Lung (tissue), 12 donors: ENCODE measurements around the gene APPBP2. TPM values are rescaled to one million over a fixed set of nuclear protein-coding genes. Genes with fewer than 3 reads are reported as not detected.

Source experiments
- ATAC-seq: fragments of 200-7000 bp; cut with Tn5 transposase; one replicate; pipeline ENCODE4 v1.9.1; 2020; ENCODE audit warnings: moderate number of reproducible peaks; ENCODE audit not compliant: insufficient read depth, low FRiP score
- DNase-seq, 3 donors: peaks; one replicate each; pipeline ENCODE4 v3.0.0-alpha.2; 2013 to 2017
- H3K27ac ChIP-seq, 2 donors: one replicate each; pipeline ENCODE4 v1.5.1; 2013; ENCODE audit warnings: mild to moderate bottlenecking in 2 of 2, moderate library complexity in 2 of 2, control low read depth in 1 of 2, inconsistent platforms in 1 of 2, low read depth in 1 of 2, low read length in 1 of 2
- H3K27me3 ChIP-seq, 3 donors: one replicate each; pipeline ENCODE4 v1.5.1; 2013; ENCODE audit warnings: low read length in 2 of 3; ENCODE audit not compliant: control insufficient read depth in 3 of 3, insufficient read depth in 3 of 3
- H3K36me3 ChIP-seq, 4 donors: one replicate each; pipeline ENCODE4 v1.5.1; 2013; ENCODE audit warnings: low read length in 4 of 4, mild to moderate bottlenecking in 1 of 4, moderate library complexity in 1 of 4; ENCODE audit not compliant: control insufficient read depth in 4 of 4, insufficient read depth in 4 of 4
- H3K4me1 ChIP-seq, 5 donors: one replicate each; pipeline ENCODE4 v1.5.1; 2013; ENCODE audit warnings: low read length in 5 of 5, mild to moderate bottlenecking in 2 of 5, moderate library complexity in 1 of 5; ENCODE audit not compliant: control insufficient read depth in 5 of 5, insufficient read depth in 5 of 5
- H3K4me3 ChIP-seq: one replicate; pipeline ENCODE4 v1.5.1; 2013; ENCODE audit warnings: mild to moderate bottlenecking, control low read depth, moderate library complexity
- H3K9ac ChIP-seq, 2 donors: one replicate each; pipeline ENCODE4 v1.5.1; 2013; ENCODE audit warnings: low read length in 2 of 2, control low read depth in 1 of 2; ENCODE audit not compliant: insufficient read depth in 1 of 2
- H3K9me3 ChIP-seq, 4 donors: one replicate each; pipeline ENCODE4 v1.5.1; 2013; ENCODE audit warnings: low read length in 3 of 4, mild to moderate bottlenecking in 1 of 4, moderate library complexity in 1 of 4; ENCODE audit not compliant: control insufficient read depth in 4 of 4, insufficient read depth in 3 of 4
- CTCF ChIP-seq: IDR thresholded peaks from 2 replicates; pipeline ENCODE4 v1.5.1; 2012; ENCODE audit warnings: mild to moderate bottlenecking; ENCODE audit errors: control extremely low read depth, extremely low read depth
- WGBS, 2 donors: extraction: QIAGEN DNeasy Blood & Tissue Kit; methylation state at CpG; one replicate each; pipeline ENCODE4 v1.1.7; 2013; 5-methylcytosine and 5-hydroxymethylcytosine counted together
- polyA plus RNA-seq, 2 donors: library from polyadenylated mRNA; stranded (reverse); fragments of 200-250 nt; gene quantifications; one replicate each; pipeline ENCODE4 v1.2.1, GENCODE V29; 2013
- total RNA-seq, 2 donors: library from RNA; depleted of rRNA in 1 of 2; stranded (reverse); fragments of >200 nt in 1 of 2; gene quantifications; one replicate each; pipeline ENCODE4 v1.2.1, GENCODE V29; 2014 to 2021
- donor health status: control.
- donor health status: control.
- donor health status: Bipolar disorder and iron deficiency.
- donor health status: healthy.
- donor health status: DM: yes; HTN: yes; CAD: no.

Gene APPBP2
- total and polyA plus RNA-seq, 4 donors = 5.7 to 57.8 (median 20.6) TPM

- ATAC-seq = no peak
- H3K4me3 ChIP-seq = no peak overlapping the region
- H3K36me3 ChIP-seq = peaks cover 20 to 56% (median 29%) of the 10 kb centered on the region in 4 donors
- H3K4me1 ChIP-seq = peaks cover 0 to 7% (median 2%) of the 10 kb centered on the region in 5 donors
- no peaks in the 10 kb centered on the region for H3K27me3 ChIP-seq
- H3K9ac ChIP-seq = no peak overlapping the region
- no peak overlapping the region for H3K27ac ChIP-seq
- peak in 2 of 3 donors; percentile 54 to 63 for DNase-seq
- WGBS, 2 donors = 75 to 84% methylated on average over 4 of the region's 4 CpGs
- no peak for TF ChIP-seq CTCF
- no peaks in the 10 kb centered on the region for H3K9me3 ChIP-seq
These were observed 62.7 kb downstream of the APPBP2 start for GRCh38 chr17:60463157-60463835.

GRCh38 chr17:60461584-60461983 is 64.5 kb downstream of the APPBP2 start:
- Histone ChIP-seq H3K4me3 (no peak overlapping the region), H3K9me3 (peaks cover 0 to 1% (median 0%) of the 10 kb centered on the region in 4 donors), H3K9ac (no peak overlapping the region), H3K27me3 (no peaks in the 10 kb centered on the region), H3K27ac (no peak overlapping the region), H3K4me1 (no peaks in the 10 kb centered on the region), H3K36me3 (peaks cover 22 to 68% (median 41%) of the 10 kb centered on the region in 4 donors)
- DNase-seq (no peak), ATAC-seq (no peak)
- no peak for TF ChIP-seq CTCF
- 98 to 100% methylated on average over 1 of the region's 1 CpG for WGBS, 2 donors

- no peak for DNase-seq
- Histone ChIP-seq H3K27me3 (no peaks in the 10 kb centered on the region), H3K9me3 (peaks cover 0 to 1% (median 0%) of the 10 kb centered on the region in 4 donors), H3K4me1 (no peaks in the 10 kb centered on the region), H3K36me3 (peaks cover 17 to 62% (median 34%) of the 10 kb centered on the region in 4 donors), H3K27ac (no peak overlapping the region), H3K4me3 (no peak overlapping the region), H3K9ac (no peak overlapping the region)
- no peak for ATAC-seq
- TF ChIP-seq CTCF = no peak
- WGBS, 2 donors = 98% methylated on average over 2 of the region's 2 CpGs
These were observed 68.9 kb downstream of the APPBP2 start for GRCh38 chr17:60457148-60457547.
